PFSK-1 (cell line): ENCODE data around the gene RABGAP1L. TPM values are rescaled to one million over a fixed set of nuclear protein-coding genes. Genes with fewer than 3 reads are reported as not detected.

Experiments
- FOXP2 ChIP-seq: optimal IDR thresholded peaks from 2 replicates; pipeline ENCODE3; 2011; ENCODE audit warnings: borderline replicate concordance, control low read depth, inconsistent platforms; ENCODE audit not compliant: insufficient read depth; ENCODE audit errors: extremely low read length, extremely low read depth
- POLR2AphosphoS5 ChIP-seq: IDR thresholded peaks from 2 replicates; pipeline ENCODE4 v1.6.1; 2012; ENCODE audit warnings: low read depth, mild to moderate bottlenecking, control low read depth, low read length, moderate library complexity
- REST ChIP-seq, 2 experiments: IDR thresholded peaks; 2 replicates each; pipeline versions ENCODE4 v1.6.1 to v1.8.0; 2011 to 2012; ENCODE audit warnings: low read depth in 2 of 2, low read length in 2 of 2, control low read depth in 1 of 2, inconsistent platforms in 1 of 2, mild to moderate bottlenecking in 1 of 2, moderate library complexity in 1 of 2; ENCODE audit not compliant: insufficient read depth in 1 of 2
- SIN3A ChIP-seq: IDR thresholded peaks from 2 replicates; pipeline ENCODE4 v1.6.1; 2012; ENCODE audit warnings: mild to moderate bottlenecking, low read length, moderate library complexity, borderline replicate concordance; ENCODE audit not compliant: insufficient read depth
- TAF1 ChIP-seq: IDR thresholded peaks from 2 replicates; pipeline ENCODE4 v1.6.1; 2012; ENCODE audit warnings: low read length, control low read depth, borderline replicate concordance; ENCODE audit not compliant: insufficient read depth
- polyA plus RNA-seq: library from polyadenylated mRNA; unstranded; fragments of >200 nt; gene quantifications from one replicate; pipeline ENCODE4 v1.2.1, GENCODE V29; 2012; ENCODE audit warnings: low read depth, missing spikeins; ENCODE audit not compliant: insufficient read length

The RABGAP1L gene
- polyA plus RNA-seq, result 8.1 TPM

- TF ChIP-seq POLR2AphosphoS5 (peak; percentile 90), SIN3A (peak; percentile 52; the same call in 1 of the 2 replicates), FOXP2 (peak; percentile 90), REST (IDR thresholded peaks at IDR 0.05; ENCODE audit: insufficient read depth in 1 of 2, low read depth in 2 of 2, low read length in 2 of 2) (0 out of 4 replicates have a peak, but pooled peaks of 1 of the 2 experiments have one; percentile 5), TAF1 (peak; percentile 61; the same call in 1 of the 2 replicates)
These were observed at the start of gene RABGAP1L for GRCh38 chr1:174159252-174160108. TSS of gene RABGAP1L (plus strand) at chr1:174159520.

GRCh38 chr1:174110053-174110452, 49.3 kb upstream of the RABGAP1L start:
- no peak for TF ChIP-seq FOXP2
- no peak for TF ChIP-seq SIN3A
- no peak for TF ChIP-seq REST (IDR thresholded peaks at IDR 0.05; ENCODE audit: insufficient read depth in 1 of 2, low read depth in 2 of 2, low read length in 2 of 2)
- no peak for TF ChIP-seq POLR2AphosphoS5
- no peak for TF ChIP-seq TAF1

- TF ChIP-seq TAF1, result no peak
- TF ChIP-seq FOXP2, result no peak
- TF ChIP-seq REST (IDR thresholded peaks at IDR 0.05; ENCODE audit: insufficient read depth in 1 of 2, low read depth in 2 of 2, low read length in 2 of 2), result no peak
- TF ChIP-seq SIN3A, result no peak
- TF ChIP-seq POLR2AphosphoS5, result no peak
These were observed 46.7 kb upstream of the RABGAP1L start for GRCh38 chr1:174112489-174113162.

- TF ChIP-seq REST (IDR thresholded peaks at IDR 0.05; ENCODE audit: insufficient read depth in 1 of 2, low read depth in 2 of 2, low read length in 2 of 2), result no peak
- no peak for TF ChIP-seq POLR2AphosphoS5
- no peak for TF ChIP-seq FOXP2
- TF ChIP-seq SIN3A, result no peak
- no peak for TF ChIP-seq TAF1
These were observed 45.2 kb upstream of the RABGAP1L start for GRCh38 chr1:174114106-174114505.
